Activated T-cell treated with anti-CD3 and anti-CD28 coated beads for 1 hour (primary cell): ENCODE data around the gene FKBP1A.
"Not testable (repeated sequence)": the region's sequence is repeated elsewhere in the genome, so short reads cannot be mapped to it uniquely, and the experiment has no call there.

Experiments
- DNase-seq: peaks from one replicate; pipeline ENCODE4 v3.0.0-alpha.2; 2020; ENCODE audit warnings: low read depth

The FKBP1A gene

DNA sequence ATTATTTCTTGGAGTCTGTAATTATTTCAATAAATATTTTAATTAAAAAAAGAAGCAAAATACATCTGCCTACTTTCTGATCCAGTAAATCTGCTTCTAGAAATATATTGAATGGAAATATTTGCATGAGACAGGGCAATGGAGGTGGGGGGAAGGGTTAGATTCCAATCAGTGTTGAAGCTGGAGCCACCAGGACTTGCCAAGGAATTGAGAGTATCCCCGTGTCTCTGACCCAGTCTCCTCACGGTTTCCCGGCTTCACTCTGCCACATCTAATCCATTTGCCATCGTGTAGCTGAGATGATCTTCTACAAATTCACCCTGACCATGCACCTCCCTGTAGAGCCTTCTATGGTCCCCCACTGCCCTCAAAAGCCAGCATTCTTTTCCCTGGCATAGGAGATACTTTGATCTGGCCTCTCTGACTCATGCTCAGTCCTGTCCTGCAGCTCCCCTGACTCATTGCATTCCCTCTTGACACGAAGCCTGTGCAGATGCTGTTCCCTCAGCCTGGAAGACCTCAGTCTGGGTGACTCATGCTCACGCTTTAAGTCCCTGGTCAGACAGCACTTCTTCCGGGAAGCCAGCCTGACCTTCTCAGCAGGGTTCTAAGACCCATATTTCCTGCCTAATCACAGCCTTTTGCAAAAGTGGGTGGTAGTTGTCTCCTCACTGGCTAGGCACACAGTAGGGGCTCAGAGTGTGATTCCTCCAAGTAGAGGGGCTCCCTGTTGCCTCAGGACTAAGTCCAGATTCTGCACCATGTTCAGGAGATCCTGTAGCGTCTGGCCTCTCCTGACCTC lies 23.0 kb upstream of the FKBP1A start:
- DNase-seq = no peak

- no peak for DNase-seq
Observed at GRCh38 chr20:1414982-1415381, 22.1 kb upstream of the FKBP1A start.

GRCh38 chr20:1405801-1406200 lies 12.9 kb upstream of the FKBP1A start:
- DNase-seq = no peak

- DNase-seq = no peak
Observed at GRCh38 chr20:1403624-1404023, 10.8 kb upstream of the FKBP1A start.

GRCh38 chr20:1402149-1402548 lies 9.3 kb upstream of the FKBP1A start:
- DNase-seq = no peak

- DNase-seq = no peak
Observed at GRCh38 chr20:1401451-1401907, 8.6 kb upstream of the FKBP1A start.

GRCh38 chr20:1399678-1400366 lies 7.0 kb upstream of the FKBP1A start:
- DNase-seq = not testable (repeated sequence)

- DNase-seq = not testable (repeated sequence)
Observed at GRCh38 chr20:1398185-1398584, 5.3 kb upstream of the FKBP1A start.

DNA sequence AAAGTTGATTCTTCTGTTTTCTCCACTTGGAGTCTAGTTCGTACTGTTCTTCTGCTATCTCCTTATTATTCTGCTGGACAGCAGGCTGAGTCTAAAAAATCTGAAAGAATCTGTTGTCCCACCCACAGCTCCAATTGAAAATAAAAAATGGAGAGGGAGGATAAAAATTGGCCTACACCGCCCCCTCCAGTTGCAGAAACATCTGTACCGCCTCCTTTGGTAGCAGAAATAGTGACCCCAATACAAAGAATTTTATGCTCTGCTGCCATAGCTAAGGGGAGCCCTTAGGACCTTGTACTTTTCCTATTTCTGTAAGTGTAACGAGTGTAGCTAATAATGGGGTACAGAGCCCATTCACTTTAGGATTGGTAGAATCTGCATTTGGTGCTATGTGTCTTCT lies 4.9 kb upstream of the FKBP1A start:
- DNase-seq = no peak

DNA sequence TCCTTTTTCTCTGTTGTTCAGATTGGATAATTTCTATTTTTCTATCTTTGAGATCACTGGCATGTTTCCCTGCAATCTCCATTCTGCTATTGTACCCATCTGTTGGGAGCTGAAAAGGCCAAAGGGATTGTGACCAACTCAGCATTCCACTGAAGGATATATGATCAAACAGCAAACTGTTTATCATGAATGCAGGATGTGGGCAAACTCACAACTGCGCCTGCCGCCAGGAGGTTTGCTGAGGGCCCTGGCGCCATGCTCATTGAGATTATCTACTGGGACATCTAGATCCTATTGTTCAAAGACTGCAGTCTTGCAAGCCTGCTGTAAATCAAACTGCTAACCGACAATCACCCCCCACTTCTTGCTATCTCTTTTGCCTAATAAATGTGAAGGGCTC lies 3.8 kb upstream of the FKBP1A start:
- no peak for DNase-seq

DNA sequence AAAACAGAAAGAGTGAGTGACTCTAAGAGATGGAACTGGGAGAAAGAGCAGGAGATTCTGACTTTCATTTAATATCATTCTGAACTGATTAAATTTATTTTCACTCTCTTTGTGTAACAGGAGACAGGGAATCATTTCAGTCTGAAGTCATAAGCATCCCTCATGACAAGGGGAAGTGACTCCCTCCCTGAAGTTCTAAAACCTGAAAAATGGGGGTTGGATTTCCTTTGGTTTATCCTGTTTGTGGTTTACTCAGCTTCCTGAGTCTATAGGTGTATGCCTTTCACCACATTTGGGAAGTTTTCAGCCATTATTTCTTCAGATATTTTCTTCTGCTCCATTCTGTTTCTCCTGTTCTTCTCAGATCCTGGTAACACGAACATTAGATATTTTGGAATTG lies 3.4 kb upstream of the FKBP1A start:
- DNase-seq = no peak

GRCh38 chr20:1394686-1395085 lies 1.8 kb upstream of the FKBP1A start:
- DNase-seq = no peak

DNA sequence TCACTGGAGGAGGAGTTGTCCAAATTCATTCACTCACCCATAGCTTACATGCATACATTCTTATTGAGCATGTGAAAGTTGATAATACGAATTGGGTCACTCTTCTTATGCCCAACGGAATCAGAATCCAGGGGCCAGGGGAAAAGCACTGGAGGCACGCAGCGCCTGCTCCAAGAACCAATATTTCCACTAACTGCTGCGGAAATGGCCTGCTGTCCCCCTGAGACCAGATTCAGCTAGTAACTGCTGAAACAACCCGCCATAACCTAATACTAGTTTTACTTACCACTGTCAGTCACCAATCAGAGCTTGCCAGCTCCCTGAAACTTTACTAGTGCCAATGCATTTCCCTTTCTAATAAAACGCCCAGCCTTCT lies 641 bp upstream of the FKBP1A start:
- DNase-seq = no peak

- DNase-seq = no peak
Observed at GRCh38 chr20:1392443-1392692, 486 bp downstream of the FKBP1A start.

DNA sequence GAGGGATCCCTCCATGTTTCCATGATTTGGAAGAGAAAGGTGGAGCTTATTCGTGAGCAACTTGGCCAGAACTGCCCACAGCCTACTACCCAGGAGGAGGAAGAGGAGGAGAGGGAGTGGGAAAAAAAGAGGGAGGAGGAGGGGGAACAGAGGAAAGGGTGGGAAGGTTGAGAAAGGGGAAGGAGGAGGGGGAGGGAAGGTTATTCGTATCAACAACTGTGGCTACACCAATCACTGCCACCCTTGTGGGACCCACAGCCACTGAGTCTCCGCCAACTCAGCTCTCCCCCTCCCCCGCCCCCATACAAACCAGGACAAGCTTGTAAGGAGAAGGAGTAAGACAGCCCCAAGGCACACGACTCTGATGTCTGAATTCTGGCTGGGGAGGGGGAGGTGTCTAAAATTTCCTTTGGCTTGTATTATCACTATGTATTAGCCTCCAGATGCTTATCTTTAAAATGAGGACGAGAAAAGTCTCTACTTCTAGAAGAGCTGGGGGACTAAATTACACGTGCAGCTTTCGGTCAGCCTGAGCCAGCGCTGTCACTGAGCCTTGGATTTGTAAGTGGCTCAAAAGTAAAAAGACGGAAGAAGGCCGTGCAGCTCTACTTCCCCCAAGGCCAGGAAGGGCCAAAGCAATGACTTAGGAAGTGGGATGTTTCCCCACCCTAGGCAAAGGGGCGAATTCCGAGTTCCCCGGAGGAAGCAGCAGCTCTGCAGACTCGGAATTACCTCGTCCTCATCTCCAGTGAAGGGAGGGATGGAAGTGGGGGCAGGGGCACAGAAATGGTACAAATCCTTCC lies 1.0 kb downstream of the FKBP1A start:
- DNase-seq = no peak

DNA sequence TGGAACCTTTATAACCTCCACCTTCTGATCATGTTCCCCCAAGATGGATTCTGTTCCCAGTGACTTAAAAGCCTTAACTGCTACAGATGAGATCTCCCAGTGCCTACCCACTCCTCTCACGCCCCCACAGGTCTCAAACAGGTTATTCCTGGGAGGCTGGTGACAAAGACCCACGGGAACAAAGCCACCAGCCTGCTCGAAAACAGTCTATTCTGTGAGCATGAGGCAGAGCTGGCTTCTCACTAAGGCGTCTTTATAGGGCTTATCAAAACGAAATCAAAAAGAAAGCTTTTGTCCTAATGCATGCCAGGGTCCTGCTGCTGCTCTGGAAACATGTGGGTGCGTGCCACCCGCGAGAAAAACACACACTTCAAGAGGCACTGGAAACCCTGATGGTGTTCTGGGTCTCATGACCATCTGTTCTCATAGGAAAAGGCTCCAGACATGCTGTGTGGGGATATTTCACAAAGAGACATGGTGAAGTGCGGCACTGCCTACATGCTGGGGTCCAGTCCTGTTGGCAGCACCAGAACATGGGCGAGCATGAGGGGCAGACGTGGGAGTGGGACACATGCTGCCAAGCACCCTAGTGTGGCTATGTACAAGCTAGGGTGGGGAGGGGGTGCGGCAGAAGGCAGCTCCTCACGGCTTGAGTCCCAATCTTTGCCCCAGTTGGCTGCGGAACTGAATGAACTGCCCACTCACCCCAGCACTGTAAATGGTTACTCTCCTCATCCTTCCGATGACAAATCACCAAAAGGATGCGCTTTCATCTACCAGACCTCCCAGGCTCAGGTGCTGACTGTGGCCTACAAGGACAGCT lies 2.1 kb downstream of the FKBP1A start:
- DNase-seq = no peak

- DNase-seq = no peak
Observed at GRCh38 chr20:1389703-1390580, 2.9 kb downstream of the FKBP1A start.

DNA sequence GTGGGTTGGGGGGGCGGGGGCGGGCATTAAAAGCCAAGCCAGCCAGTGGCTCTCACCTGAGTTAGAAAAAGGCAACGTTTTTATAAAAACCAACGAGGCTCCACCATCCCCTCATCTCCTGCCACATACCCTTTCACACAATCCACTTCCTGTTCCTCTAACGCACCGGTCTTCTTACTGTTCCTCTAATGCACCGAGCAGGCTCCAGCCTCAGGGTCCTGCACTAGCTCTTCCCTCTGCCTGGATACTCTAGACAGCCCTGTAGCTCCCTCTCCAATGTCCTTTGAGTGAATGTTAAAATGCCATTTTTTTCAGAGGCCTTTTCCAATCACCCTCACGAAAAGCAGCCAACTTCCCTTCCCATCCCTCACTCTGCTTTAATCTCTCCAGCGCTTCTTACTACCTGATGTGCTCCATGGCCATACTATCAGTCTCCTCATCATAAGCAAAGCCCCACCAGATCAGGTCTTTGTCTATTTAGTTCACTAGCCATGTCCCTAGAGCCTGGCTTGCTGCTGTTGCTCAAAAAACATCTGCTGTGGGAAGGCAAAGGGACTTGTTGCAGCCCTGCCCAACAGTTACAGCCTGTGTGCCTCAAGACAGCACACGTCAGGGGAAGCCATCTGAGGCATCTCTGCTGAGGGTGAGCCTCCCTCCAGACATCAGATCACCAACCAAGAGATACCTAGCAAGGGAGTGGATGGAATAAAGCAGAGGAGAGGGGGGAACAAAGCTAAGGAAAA lies 3.9 kb downstream of the FKBP1A start:
- DNase-seq = no peak

- DNase-seq = no peak
Observed at GRCh38 chr20:1388253-1388652, 4.6 kb downstream of the FKBP1A start.

- no peak for DNase-seq
Observed at GRCh38 chr20:1386323-1386722, 6.5 kb downstream of the FKBP1A start.
